ENCODE data around the gene SMARCD2. TPM values are rescaled to one million over a fixed set of nuclear protein-coding genes. Genes with fewer than 3 reads are reported as not detected.

Gene SMARCD2
- total RNA-seq, 2 experiments from 2014 or later = 120 to 136 TPM

GRCh38 chr17:63841350-63842172, 924 bp downstream of the SMARCD2 start:
- H3K4me3 ChIP-seq (ENCODE audit: low read depth, low read length, poor library complexity, severe bottlenecking) = peak overlapping the region; percentile 99
- H3K9me3 ChIP-seq (ENCODE audit: low read length) = no peaks in the 10 kb centered on the region
- POLR2A ChIA-PET = interaction anchor here (4.4 kb wide), 1 partner anchor 13 kb away, joined by 20 read pairs; the partner anchor contains the start of genes FTSJ3 and PSMC5

GRCh38 chr17:63840591-63841349, 1.7 kb downstream of the SMARCD2 start:
- intact Hi-C loops (cut with micrococcal nuclease; ENCODE audit: unreplicated experiment) = no loop called here

More at GRCh38 chr17:63841350-63842172, 924 bp downstream of the SMARCD2 start:
- DNase-seq (ENCODE audit: low spot score) = peak; percentile 61
- Histone ChIP-seq H3K36me3 (ENCODE audit: insufficient read depth, low read length) (peaks cover 29% of the 10 kb centered on the region), H3K4me2 (ENCODE audit: low read length) (peak overlapping the region; percentile 83), H3K79me2 (ENCODE audit: insufficient read depth, low read depth, low read length) (peaks cover 57% of the 10 kb centered on the region), H3K4me1 (ENCODE audit: insufficient read depth, low read length, poor library complexity, severe bottlenecking) (peaks cover 48% of the 10 kb centered on the region), H4K20me1 (ENCODE audit: insufficient read depth, low read length) (peaks cover 18% of the 10 kb centered on the region), H3K27ac (ENCODE audit: low read depth, low read length, poor library complexity, severe bottlenecking) (peak overlapping the region; percentile 97), H3K9me2 (ENCODE audit: insufficient read depth, low read length) (no peaks in the 10 kb centered on the region), H2AFZ (ENCODE audit: low read length) (no peak overlapping the region)
- CTCF ChIA-PET (ENCODE audit: unreplicated experiment) = no interaction called here
- BruUV-seq (replicated peaks) = no TSS peak
- TF ChIP-seq CTCF (conservative IDR thresholded peaks at IDR 0.05; ENCODE audit: low read length) (no peak), EZH2phosphoT487 (IDR thresholded peaks at IDR 0.05; ENCODE audit: borderline replicate concordance, low read depth, low read length) (no peak)
- intact Hi-C loops (cut with micrococcal nuclease; ENCODE audit: unreplicated experiment) = no loop called here

More at GRCh38 chr17:63840591-63841349, 1.7 kb downstream of the SMARCD2 start:
- Histone ChIP-seq H3K36me3 (ENCODE audit: insufficient read depth, low read length) (peaks cover 37% of the 10 kb centered on the region), H3K9me2 (ENCODE audit: insufficient read depth, low read length) (no peaks in the 10 kb centered on the region), H4K20me1 (ENCODE audit: insufficient read depth, low read length) (peaks cover 18% of the 10 kb centered on the region), H3K79me2 (ENCODE audit: insufficient read depth, low read depth, low read length) (peaks cover 59% of the 10 kb centered on the region), H3K9me3 (ENCODE audit: low read length) (no peaks in the 10 kb centered on the region), H3K4me3 (ENCODE audit: low read depth, low read length, poor library complexity, severe bottlenecking) (peak overlapping the region; percentile 99), H3K4me2 (ENCODE audit: low read length) (peak overlapping the region; percentile 83), H3K4me1 (ENCODE audit: insufficient read depth, low read length, poor library complexity, severe bottlenecking) (peaks cover 48% of the 10 kb centered on the region), H3K27ac (ENCODE audit: low read depth, low read length, poor library complexity, severe bottlenecking) (peak overlapping the region; percentile 97), H2AFZ (ENCODE audit: low read length) (no peak overlapping the region)
- no TSS peak for BruUV-seq (replicated peaks)
- ChIA-PET CTCF (ENCODE audit: unreplicated experiment) (no interaction called here), POLR2A (interaction anchor here (0.5 to 4.4 kb wide), 3 partner anchors 13 to 146 kb away, joined by 4 to 20 read pairs (median 6); partner anchors contain the start of genes CCDC47, FTSJ3 and PSMC5)
- no peak for TF ChIP-seq CTCF (conservative IDR thresholded peaks at IDR 0.05; ENCODE audit: low read length)
- TF ChIP-seq EZH2phosphoT487 (IDR thresholded peaks at IDR 0.05; ENCODE audit: borderline replicate concordance, low read depth, low read length) = no peak
- DNase-seq (ENCODE audit: low spot score) = no peak

Data from OCI-LY7 (cell line).